ENCODE results near the gene PRICKLE2.

DNA sequence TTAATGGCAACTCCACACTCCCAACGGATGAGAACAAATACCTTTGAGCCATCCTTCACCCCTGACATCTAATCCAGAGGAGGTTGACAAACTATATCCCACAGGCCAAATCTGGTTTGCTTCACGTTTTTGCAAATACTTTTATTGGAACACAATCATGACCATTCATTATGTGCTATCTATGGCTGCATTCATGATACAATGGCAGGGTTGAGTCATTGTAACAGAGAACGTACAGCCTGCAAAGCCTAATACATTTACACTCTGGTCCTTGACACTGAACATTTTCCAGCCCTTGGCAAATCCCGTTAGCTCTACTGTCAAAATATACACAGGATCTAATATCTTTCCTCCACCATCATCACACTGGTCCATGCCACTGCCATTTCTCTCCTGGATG lies 7.6 kb upstream of the PRICKLE2 start:
- TF ChIP-seq, protein P1, sequence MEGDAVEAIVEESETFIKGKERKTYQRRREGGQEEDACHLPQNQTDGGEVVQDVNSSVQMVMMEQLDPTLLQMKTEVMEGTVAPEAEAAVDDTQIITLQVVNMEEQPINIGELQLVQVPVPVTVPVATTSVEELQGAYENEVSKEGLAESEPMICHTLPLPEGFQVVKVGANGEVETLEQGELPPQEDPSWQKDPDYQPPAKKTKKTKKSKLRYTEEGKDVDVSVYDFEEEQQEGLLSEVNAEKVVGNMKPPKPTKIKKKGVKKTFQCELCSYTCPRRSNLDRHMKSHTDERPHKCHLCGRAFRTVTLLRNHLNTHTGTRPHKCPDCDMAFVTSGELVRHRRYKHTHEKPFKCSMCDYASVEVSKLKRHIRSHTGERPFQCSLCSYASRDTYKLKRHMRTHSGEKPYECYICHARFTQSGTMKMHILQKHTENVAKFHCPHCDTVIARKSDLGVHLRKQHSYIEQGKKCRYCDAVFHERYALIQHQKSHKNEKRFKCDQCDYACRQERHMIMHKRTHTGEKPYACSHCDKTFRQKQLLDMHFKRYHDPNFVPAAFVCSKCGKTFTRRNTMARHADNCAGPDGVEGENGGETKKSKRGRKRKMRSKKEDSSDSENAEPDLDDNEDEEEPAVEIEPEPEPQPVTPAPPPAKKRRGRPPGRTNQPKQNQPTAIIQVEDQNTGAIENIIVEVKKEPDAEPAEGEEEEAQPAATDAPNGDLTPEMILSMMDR (conservative IDR thresholded peaks at IDR 0.05 in 1 of 2, IDR thresholded peaks at IDR 0.05 in 1 of 2; ENCODE audit: low read depth in 1 of 2, low read length in 2 of 2), result no peak
- no peak for TF ChIP-seq EZH2 (IDR thresholded peaks at IDR 0.05; ENCODE audit: low read length, missing control alignments)
